HG03066 (cell line): ENCODE results near the gene NR0B1.

Source experiments
- ATAC-seq: cut with Tn5 transposase; IDR thresholded peaks from one replicate; pipeline ENCODE4 v1.9.1; 2021; ENCODE audit warnings: low read depth; ENCODE audit not compliant: unreplicated experiment

The NR0B1 gene

GRCh38 chrX:30275498-30275897 is 33.7 kb downstream of the NR0B1 start:
- ATAC-seq: no peak

GRCh38 chrX:30270639-30271038 is 38.6 kb downstream of the NR0B1 start:
- ATAC-seq: no peak

GRCh38 chrX:30262763-30263162 is 46.4 kb downstream of the NR0B1 start:
- ATAC-seq: no peak

GRCh38 chrX:30261012-30261411 is 48.2 kb downstream of the NR0B1 start:
- ATAC-seq: no peak

- no peak for ATAC-seq
Observed at GRCh38 chrX:30259927-30260326, 49.3 kb downstream of the NR0B1 start.
